ENCODE data around the gene SLC16A11.

Gene SLC16A11

GRCh38 chr17:7024402-7024785, 19.5 kb downstream of the SLC16A11 start:
- no peak for DNase-seq

DNA sequence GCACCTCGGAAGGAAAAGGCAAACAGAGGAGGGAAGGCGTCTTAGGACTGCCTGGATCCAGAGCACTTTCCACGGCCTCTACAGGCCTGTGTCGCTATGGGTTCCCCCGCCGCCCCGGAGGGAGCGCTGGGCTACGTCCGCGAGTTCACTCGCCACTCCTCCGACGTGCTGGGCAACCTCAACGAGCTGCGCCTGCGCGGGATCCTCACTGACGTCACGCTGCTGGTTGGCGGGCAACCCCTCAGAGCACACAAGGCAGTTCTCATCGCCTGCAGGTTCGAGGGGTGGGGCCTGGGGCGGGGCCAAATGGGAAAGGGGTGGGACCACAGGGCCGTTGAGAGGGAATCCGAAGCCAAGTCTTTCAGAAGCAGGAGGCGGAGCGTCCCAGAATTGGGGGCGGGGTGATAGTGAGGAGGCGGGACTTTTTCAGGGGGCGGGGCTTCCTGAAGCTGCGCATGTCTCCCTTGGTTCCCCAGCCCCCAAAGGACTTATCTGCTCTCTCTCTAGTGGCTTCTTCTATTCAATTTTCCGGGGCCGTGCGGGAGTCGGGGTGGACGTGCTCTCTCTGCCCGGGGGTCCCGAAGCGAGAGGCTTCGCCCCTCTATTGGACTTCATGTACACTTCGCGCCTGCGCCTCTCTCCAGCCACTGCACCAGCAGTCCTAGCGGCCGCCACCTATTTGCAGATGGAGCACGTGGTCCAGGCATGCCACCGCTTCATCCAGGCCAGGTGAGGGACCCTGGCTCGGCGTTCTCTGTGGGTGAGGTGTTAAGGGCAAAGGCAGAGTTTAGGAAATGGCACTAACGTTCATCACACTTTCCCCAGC, 20.1 kb downstream of the SLC16A11 start:
- DNase-seq: no peak

DNA sequence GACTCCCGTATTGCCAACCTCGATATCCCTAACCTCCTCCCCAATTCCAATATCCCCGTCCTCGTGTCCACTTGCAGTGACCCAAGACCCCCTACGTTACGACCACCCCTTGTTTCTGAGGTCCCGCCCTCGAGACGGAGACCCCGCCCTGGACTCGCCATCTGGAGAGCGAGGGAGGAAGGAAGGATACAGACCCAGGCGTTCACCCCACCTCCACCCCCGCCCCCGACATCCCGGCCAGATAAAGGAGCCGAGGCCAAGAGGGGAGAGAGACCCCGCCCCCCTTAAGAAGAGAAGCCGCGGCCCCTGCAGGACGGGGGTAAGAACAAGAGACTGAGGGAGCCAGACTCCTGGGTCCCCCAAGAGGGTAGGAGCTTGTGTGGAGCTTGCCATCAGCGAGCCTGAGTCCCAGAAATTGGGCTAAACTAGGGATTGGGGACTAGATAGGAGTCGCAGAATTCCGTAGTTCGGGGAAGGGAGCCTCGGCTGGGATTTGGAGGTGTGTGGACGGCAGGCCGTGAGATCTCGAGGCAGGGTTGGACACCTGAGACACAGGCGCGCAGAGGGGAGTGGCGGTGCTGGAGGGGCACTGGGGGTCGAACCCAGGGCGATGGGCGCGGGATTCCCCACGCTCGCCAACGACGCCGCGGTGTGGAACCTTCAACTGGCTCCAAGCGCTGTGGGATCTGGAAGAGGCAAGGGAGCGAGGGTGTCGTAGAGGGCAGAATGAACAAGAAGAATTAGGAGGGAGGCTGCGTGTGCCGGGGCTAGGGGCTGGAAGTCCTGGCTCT, 20.9 kb downstream of the SLC16A11 start, which contains the start of gene BCL6B:
TSS of gene BCL6B (plus strand) at position 270 of the 791 bp plus-strand sequence. CDS start 622 bp downstream, outside the sequence.
- no peak for DNase-seq

- DNase-seq: no peak
Measured at GRCh38 chr17:7021993-7022778, 21.7 kb downstream of the SLC16A11 start.

- no peak for DNase-seq
Measured at GRCh38 chr17:7020894-7021664, 22.8 kb downstream of the SLC16A11 start.

DNA sequence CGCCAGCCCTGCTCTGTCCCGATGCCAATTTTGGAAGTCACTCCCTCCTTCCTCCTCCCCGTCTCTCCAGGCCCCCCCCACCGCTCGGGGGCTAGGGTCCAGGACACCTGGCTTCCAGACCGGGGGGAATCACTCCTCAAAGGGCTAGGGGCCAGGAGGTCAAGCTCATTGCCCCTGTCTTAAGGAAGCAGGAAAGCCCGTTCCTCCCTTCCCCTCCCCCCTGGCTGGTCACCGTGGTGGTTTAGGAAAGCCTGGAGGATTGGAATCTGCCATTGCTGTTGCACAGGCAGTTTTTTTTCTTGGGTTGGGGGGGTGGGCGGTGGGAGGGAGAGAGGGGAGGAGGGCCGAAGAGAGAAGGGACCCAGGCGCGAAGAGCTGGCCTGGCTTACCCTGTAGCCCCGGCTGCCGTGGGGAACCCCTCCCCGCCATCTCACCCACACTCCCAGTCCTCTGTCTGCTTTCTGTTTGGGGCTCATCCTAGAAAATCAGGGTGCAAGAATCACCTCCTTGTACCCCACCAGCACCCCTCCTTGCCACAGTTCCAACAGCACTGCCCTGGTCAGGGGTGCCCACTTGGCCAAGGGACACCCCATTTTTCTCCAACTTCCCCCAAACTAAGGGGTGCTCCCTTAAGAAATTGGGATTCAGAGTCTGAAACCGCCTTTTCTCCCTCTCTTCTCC, 23.9 kb downstream of the SLC16A11 start:
- DNase-seq: no peak

DNA sequence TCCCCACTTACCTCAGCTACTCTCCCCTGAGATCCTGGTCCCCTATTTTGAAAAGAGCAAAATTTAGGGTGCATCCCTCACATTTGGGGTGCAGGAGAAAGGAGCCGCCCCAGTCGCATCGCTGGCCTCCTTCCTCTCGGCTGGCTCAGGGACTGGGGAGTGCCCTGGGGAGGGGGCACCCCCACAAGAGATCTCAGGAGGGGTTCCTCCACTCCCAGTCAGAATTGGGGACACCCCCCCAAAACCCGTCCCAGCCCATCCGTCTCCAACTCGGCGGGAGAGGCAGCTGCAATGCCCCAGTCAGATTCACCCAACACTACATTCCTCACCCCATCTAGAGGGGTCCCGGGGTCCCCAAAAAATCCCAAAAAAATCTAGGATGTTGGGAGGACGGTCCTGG, 24.5 kb downstream of the SLC16A11 start:
- no peak for DNase-seq

DNA sequence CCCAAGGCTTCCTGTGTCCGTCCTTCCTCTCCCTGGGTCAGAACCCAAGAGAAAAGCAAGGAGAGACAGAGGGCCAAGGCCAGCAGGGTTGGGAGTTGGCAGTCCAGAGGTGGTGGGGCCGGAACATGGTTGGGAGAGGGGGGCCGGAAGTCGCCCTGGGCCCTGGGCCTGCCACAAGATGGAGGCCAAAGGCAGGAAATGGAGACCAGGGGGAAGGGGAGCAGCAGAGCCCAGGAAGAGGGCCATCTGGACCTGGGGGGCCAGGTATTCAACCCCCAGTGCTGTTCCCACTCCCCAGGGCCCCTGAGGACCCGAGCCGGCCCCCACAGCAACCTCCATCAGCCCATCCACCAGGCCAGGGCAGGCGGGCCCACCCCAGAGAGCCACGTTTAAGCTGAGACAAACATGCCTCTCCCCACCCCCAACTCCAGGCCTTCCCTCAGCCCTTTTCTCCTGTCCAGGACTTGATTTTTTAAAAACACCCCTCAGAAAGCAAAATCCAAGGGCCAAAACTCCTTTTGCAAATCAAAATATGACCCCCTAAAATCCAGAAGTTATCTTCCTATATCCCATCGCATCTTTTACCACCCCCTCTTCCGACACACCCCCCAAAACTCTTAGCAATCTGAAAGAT, 25.4 kb downstream of the SLC16A11 start:
- no peak for DNase-seq

- no peak for DNase-seq
Measured at GRCh38 chr17:7017827-7018200, 26.1 kb downstream of the SLC16A11 start.

- DNase-seq: no peak
Measured at GRCh38 chr17:7016886-7017826, 26.7 kb downstream of the SLC16A11 start.

GRCh38 chr17:7016418-7016817, 27.5 kb downstream of the SLC16A11 start:
- DNase-seq: no peak

DNA sequence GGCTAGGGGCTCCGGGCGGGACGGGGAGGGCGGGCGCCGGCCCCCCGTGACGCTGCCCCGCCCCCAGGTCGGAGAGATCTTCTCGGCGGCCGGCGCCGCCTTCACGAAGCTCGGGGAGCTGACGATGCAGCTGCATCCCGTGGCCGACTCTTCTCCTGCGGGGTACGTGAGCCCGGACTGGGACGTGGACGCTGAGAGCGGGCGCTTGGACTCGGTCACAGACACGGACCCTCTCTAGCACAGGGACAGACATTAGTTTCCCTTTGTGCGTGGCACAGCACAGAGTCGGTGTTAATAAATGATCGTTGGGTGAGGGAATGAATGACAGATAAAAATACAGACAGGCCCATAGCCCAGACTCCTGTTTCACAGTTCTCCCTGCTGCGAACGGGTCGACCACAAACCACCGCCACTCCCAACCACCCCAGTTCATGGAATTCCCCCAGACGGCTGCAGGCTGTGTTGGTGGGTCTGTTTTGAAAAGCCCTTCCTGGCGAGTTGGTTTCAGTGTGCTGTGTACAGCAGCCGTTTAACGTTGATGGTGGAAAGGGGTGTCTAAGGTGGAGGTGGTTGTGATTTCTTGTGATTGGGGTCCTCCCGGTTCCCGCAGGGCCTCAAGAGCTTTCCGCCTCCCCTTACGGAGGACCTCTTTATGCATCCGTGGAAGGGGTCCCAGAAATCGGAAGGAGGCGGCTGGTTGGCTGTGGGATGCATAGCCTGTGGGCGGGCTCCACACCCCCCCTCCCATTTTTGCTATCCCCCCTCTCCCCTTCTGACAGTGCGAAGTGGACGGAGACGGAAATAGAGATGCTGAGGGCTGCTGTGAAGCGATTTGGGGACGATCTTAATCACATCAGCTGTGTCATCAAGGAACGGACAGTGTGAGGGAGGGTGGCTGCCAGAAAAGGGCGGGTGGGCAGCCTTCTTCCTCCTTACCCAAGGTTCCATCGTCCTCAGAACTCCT, 28.6 kb downstream of the SLC16A11 start:
- no peak for DNase-seq

DNA sequence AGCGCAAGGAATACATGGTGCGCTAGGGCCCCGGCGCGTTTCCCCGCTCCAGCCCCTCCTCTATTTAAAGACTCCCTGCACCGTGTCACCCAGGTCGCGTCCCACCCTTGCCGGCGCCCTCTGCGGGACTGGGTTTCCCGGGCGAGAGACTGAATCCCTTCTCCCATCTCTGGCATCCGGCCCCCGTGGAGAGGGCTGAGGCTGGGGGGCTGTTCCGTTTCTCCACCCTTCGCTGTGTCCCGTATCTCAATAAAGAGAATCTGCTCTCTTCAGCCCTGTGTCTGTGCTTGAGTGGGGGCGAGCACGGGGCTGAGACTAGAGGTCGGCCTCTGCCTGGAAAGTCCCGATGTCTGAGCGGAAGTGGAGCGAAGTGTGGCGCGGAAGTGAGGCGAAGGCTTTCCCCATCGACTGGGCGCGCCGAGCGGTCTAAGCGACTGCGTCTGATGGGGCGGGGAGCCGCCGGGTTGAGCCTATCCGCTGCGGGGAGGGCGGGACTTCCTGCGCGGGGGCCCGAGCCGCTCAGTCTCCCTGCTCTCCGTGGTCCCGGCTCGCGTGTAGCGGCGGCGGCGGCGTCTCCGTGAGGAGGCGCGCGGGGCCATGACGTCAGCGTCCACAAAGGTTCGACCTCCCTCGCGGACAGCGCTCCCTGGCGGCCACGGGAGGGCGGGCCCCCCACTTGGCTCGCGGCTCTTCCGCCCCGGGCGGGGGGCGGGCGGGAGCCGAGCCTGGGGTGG, 29.5 kb downstream of the SLC16A11 start:
- peak; percentile 78 for DNase-seq

GRCh38 chr17:7011942-7012254, 32.0 kb downstream of the SLC16A11 start:
- no peak for DNase-seq

DNA sequence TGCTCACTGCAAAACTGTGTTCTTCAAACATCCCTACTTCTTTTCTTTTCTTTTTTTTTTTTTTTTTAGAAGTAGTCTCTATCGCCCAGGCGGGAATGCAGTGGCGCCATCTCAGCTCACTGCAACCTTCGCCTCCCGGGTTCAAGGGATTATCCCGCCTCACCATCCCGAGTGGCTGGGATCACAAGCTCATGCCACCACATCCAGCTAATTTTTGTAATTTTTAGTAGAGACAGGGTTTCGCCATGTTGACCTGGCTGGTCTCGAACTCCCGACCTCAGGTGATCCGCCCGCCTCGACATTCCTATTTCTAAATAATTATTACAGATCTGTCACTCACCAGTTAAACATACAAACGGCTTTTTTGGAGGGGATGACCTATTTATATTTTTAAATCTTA, 32.5 kb downstream of the SLC16A11 start:
- DNase-seq: no peak

- DNase-seq: no peak
Measured at GRCh38 chr17:7010523-7010922, 33.4 kb downstream of the SLC16A11 start.

DNA sequence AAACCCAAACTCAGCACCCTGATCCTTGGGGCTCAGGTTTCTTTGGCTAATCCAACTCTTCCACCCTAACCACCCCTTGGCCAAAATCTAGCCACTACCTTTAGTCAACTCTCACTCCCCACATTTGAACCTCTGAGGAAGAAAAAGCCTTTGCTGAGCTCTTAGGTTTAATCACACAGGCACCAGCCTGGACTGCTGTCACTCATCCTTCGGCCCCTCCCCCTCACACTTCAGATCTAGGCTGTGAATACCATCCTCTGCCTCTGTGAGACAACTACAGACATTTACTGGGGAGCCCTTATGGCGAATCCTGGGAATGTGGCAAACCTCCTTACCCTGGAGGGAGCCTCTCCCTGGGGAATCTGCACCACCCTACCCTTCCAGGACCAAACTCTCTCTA, 36.7 kb downstream of the SLC16A11 start:
- DNase-seq: no peak

DNA sequence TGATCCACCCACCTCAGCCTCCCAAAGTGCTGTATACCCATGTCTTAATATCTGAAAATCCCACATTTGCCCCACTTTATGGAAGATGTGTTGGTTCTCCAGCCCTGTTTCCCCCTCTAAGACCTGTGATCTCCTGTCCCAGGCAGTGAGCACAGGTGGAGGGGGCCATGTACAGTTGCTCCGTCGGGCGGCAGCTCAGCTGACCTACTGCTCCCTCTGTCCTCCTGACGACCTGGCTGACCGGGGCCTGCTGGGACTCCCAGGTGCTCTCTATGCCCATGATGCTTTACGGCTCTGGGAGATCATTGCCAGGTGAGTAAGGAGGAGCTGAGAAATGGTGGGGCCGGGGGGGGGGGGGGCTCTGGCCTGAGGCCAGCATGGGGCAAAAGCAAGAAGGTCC, 38.2 kb downstream of the SLC16A11 start:
- no peak for DNase-seq

All from SIG-M5 (cell line).